Islet of Langerhans (tissue), 1 donor: ENCODE data around the gene SNAPC5.

Source experiments
- FAIRE-seq: peaks from one replicate; lab custom pipeline; 2011; peaks lifted over from hg19 to GRCh38; lab: Jason Lieb, UNC

Gene SNAPC5

GRCh38 chr15:66454143-66454542 is 43.4 kb downstream of the SNAPC5 start:
- FAIRE-seq = no peak

GRCh38 chr15:66452971-66453580 is 44.5 kb downstream of the SNAPC5 start:
- no peak for FAIRE-seq

GRCh38 chr15:66452420-66452819 is 45.1 kb downstream of the SNAPC5 start:
- no peak for FAIRE-seq
